WTC11 (cell line): ENCODE measurements around the gene ARSJ. TPM values are rescaled to one million over a fixed set of nuclear protein-coding genes. Genes with fewer than 3 reads are reported as not detected.

Experiments
- ATAC-seq: fragments of 200-7000 bp; cut with Tn5 transposase; 2 replicates; pipeline ENCODE4 v1.10.0; 2021; ENCODE audit warnings: mild to moderate bottlenecking, moderate library complexity
- CTCF ChIA-PET: fragments of 300-600 bp; sonication (Branson Sonifier 250); formaldehyde crosslinking; loops from one replicate; lab custom pipeline; 2021; ENCODE audit warnings: antibody characterized with exemption; lab: Charles Lee
- POLR2A ChIA-PET: fragments of 350-600 bp; sonication (Branson Sonifier 250); formaldehyde crosslinking; loops from one replicate; lab custom pipeline; 2021; ENCODE audit warnings: antibody characterized with exemption; lab: Charles Lee
- DNase-seq: peaks from one replicate; pipeline ENCODE4 v3.0.0; 2021; ENCODE audit warnings: low spot score
- H3K27ac Mint-ChIP-seq: 2 replicates; pipeline ENCODE4 v1.8.0; 2021; ENCODE audit warnings: mixed read lengths
- H3K27me3 Mint-ChIP-seq: 2 replicates; pipeline ENCODE4 v1.8.0; 2021; ENCODE audit warnings: low read depth, mild to moderate bottlenecking, moderate library complexity, mixed read lengths
- H3K36me3 Mint-ChIP-seq: 2 replicates; pipeline ENCODE4 v1.8.0; 2021; ENCODE audit warnings: mixed read lengths
- H3K4me1 Mint-ChIP-seq: 2 replicates; pipeline ENCODE4 v1.8.0; 2022; ENCODE audit warnings: mixed read lengths
- H3K4me3 Mint-ChIP-seq: 2 replicates; pipeline ENCODE4 v1.8.0; 2021; ENCODE audit warnings: mild to moderate bottlenecking, moderate library complexity, mixed read lengths
- H3K9me3 Mint-ChIP-seq: 2 replicates; pipeline ENCODE4 v1.8.0; 2021; ENCODE audit warnings: mixed read lengths
- AFF4 ChIP-seq: sonication (generic); formaldehyde crosslinking; IDR thresholded peaks from 2 replicates; pipeline ENCODE4 v1.8.1; 2023; ENCODE audit warnings: mild to moderate bottlenecking, missing genetic modification reagents, borderline replicate concordance
- ATF6 ChIP-seq: sonication (generic); formaldehyde crosslinking; IDR thresholded peaks from 2 replicates; pipeline ENCODE4 v1.8.1; 2023; ENCODE audit warnings: mild to moderate bottlenecking, missing genetic modification reagents
- ERG ChIP-seq: fragments of 250-450 bp; sonication (Bioruptor Pico); IDR thresholded peaks from 2 replicates; pipeline ENCODE4 v1.8.0; 2021; ENCODE audit warnings: mild to moderate bottlenecking
- GABPB1 ChIP-seq: sonication (generic); formaldehyde crosslinking; IDR thresholded peaks from 2 replicates; pipeline ENCODE4 v1.8.1; 2023; ENCODE audit warnings: mild to moderate bottlenecking, missing genetic modification reagents
- GRHL2 ChIP-seq: fragments of 250-450 bp; sonication (Bioruptor Pico); IDR thresholded peaks from 2 replicates; pipeline ENCODE4 v1.8.0; 2022; ENCODE audit warnings: mild to moderate bottlenecking, moderate library complexity; ENCODE audit not compliant: insufficient replicate concordance, severe bottlenecking
- IRF2 ChIP-seq: sonication (generic); formaldehyde crosslinking; IDR thresholded peaks from 2 replicates; pipeline ENCODE4 v1.8.0; 2022; ENCODE audit warnings: low read depth, missing genetic modification reagents, borderline replicate concordance
- MAX ChIP-seq: sonication (generic); formaldehyde crosslinking; IDR thresholded peaks from 2 replicates; pipeline ENCODE4 v1.8.0; 2022; ENCODE audit warnings: mild to moderate bottlenecking, missing genetic modification reagents
- MXD4 ChIP-seq: fragments of 250-450 bp; sonication (Bioruptor Pico); IDR thresholded peaks from 2 replicates; pipeline ENCODE4 v1.8.0; 2021; ENCODE audit warnings: mild to moderate bottlenecking, moderate library complexity, borderline replicate concordance
- NFATC4 ChIP-seq: fragments of 250-450 bp; sonication (Bioruptor Pico); IDR thresholded peaks from 2 replicates; pipeline ENCODE4 v1.9.0; 2021; ENCODE audit warnings: mild to moderate bottlenecking
- NFE2L1 ChIP-seq: sonication (generic); formaldehyde crosslinking; IDR thresholded peaks from 2 replicates; pipeline ENCODE4 v1.8.1; 2023; ENCODE audit warnings: missing genetic modification reagents
- OVOL2 ChIP-seq: fragments of 250-450 bp; sonication (Bioruptor Pico); IDR thresholded peaks from 2 replicates; pipeline ENCODE4 v1.9.0; 2021; ENCODE audit warnings: mild to moderate bottlenecking, borderline replicate concordance
- PREB ChIP-seq: sonication (generic); formaldehyde crosslinking; IDR thresholded peaks from 2 replicates; pipeline ENCODE4 v1.8.1; 2022; ENCODE audit warnings: mild to moderate bottlenecking, missing genetic modification reagents, moderate library complexity, borderline replicate concordance
- PRRX2 ChIP-seq: fragments of 250-450 bp; sonication (Bioruptor Pico); IDR thresholded peaks from 2 replicates; pipeline ENCODE4 v1.8.0; 2021; ENCODE audit warnings: mild to moderate bottlenecking
- RELA ChIP-seq: sonication (generic); formaldehyde crosslinking; IDR thresholded peaks from 2 replicates; pipeline ENCODE4 v1.8.1; 2022; ENCODE audit warnings: missing genetic modification reagents, mild to moderate bottlenecking, borderline replicate concordance
- STAT6 ChIP-seq: sonication (generic); formaldehyde crosslinking; conservative IDR thresholded peaks from 2 replicates; pipeline ENCODE4 v1.8.1; 2023; ENCODE audit warnings: mild to moderate bottlenecking, low read depth, missing genetic modification reagents, moderate library complexity
- TEAD1 ChIP-seq: sonication (generic); formaldehyde crosslinking; IDR thresholded peaks from 2 replicates; pipeline ENCODE4 v1.8.0; 2022; ENCODE audit warnings: mild to moderate bottlenecking, missing genetic modification reagents
- ZBTB21 ChIP-seq: sonication (generic); formaldehyde crosslinking; IDR thresholded peaks from 2 replicates; pipeline ENCODE4 v1.8.1; 2023; ENCODE audit warnings: mild to moderate bottlenecking, missing genetic modification reagents, borderline replicate concordance
- ZNF121 ChIP-seq: sonication (generic); formaldehyde crosslinking; IDR thresholded peaks from 2 replicates; pipeline ENCODE4 v1.8.0; 2023; ENCODE audit warnings: missing genetic modification reagents
- ZNF219 ChIP-seq: sonication (generic); formaldehyde crosslinking; IDR thresholded peaks from 2 replicates; pipeline ENCODE4 v1.8.0; 2023; ENCODE audit warnings: missing genetic modification reagents, mild to moderate bottlenecking, borderline replicate concordance
- ZSCAN18 ChIP-seq: fragments of 250-450 bp; sonication (Bioruptor Pico); IDR thresholded peaks from 2 replicates; pipeline ENCODE4 v2.1.2; 2022; ENCODE audit warnings: mild to moderate bottlenecking, moderate library complexity
- total RNA-seq: library from RNA; stranded (reverse); gene quantifications from 3 replicates; pipeline ENCODE4 v1.2.3, GENCODE V29; 2021

ARSJ gene
- total RNA-seq, 1 experiment from 2014 or later, result 6.6 TPM

GRCh38 chr4:113899271-113900070, 80.0 kb downstream of the ARSJ start (continued):
- TF ChIP-seq AFF4 (CRISPR knock-in tag), result no peak
- TF ChIP-seq, all 79 proteins: peak for 0

- Mint-ChIP-seq H3K9me3 (no peaks in the 10 kb centered on the region), H3K36me3 (no peaks in the 10 kb centered on the region), H3K4me1 (no peaks in the 10 kb centered on the region), H3K27me3 (no peaks in the 10 kb centered on the region), H3K27ac (no peak overlapping the region), H3K4me3 (no peak overlapping the region)
- ChIA-PET CTCF (interaction anchor here (1.0 kb wide), 1 partner anchor 499 kb away, joined by 4 read pairs; no protein-coding TSS in a partner anchor), POLR2A (no interaction called here)
- TF ChIP-seq GRHL2 (CRISPR knock-in tag), result no peak
- TF ChIP-seq ZNF219 (CRISPR knock-in tag), result no peak
- no peak for TF ChIP-seq GABPB1
- TF ChIP-seq RELA (CRISPR knock-in tag), result no peak
- no peak for TF ChIP-seq MAX (CRISPR knock-in tag)
- no peak for TF ChIP-seq STAT6 (CRISPR knock-in tag)
- TF ChIP-seq ZNF121 (CRISPR knock-in tag), result no peak
- no peak for TF ChIP-seq PRRX2 (CRISPR knock-in tag)
- no peak for TF ChIP-seq IRF2
- no peak for TF ChIP-seq ATF6 (CRISPR knock-in tag)
- no peak for TF ChIP-seq ZBTB21 (CRISPR knock-in tag)
- no peak for TF ChIP-seq MXD4 (CRISPR knock-in tag)
- no peak for TF ChIP-seq ZSCAN18 (CRISPR knock-in tag)
- no peak for TF ChIP-seq PREB (CRISPR knock-in tag)
- no peak for TF ChIP-seq OVOL2 (CRISPR knock-in tag)
- TF ChIP-seq TEAD1 (CRISPR knock-in tag), result no peak
- no peak for TF ChIP-seq ERG (CRISPR knock-in tag)
- TF ChIP-seq NFATC4 (CRISPR knock-in tag), result no peak
- no peak for TF ChIP-seq NFE2L1 (CRISPR knock-in tag)
- DNase-seq, result no peak
- ATAC-seq, result no peak
Observed at GRCh38 chr4:113893546-113893945, 85.9 kb downstream of the ARSJ start.
